HEK293T (cell line): ENCODE data around the gene CSGALNACT2.

Experiments used
- CTCF ChIA-PET: fragments of 350-600 bp; formaldehyde crosslinking; extraction: SDS; loops from one replicate; lab custom pipeline; 2021; ENCODE audit warnings: antibody characterized with exemption, inconsistent platforms; lab: Yijun Ruan, JAX
- POLR2A ChIA-PET: fragments of 350-600 bp; formaldehyde crosslinking; extraction: SDS; loops from one replicate; lab custom pipeline; 2020; ENCODE audit warnings: antibody characterized with exemption, inconsistent platforms; lab: Yijun Ruan, JAX
- DNase-seq: peaks from one replicate; pipeline ENCODE4 v3.0.0; 2012; ENCODE audit warnings: mixed read lengths; ENCODE audit errors: extremely low spot score
- ARNT ChIP-seq: fragments of 450-650 bp; IDR thresholded peaks from 2 replicates; pipeline ENCODE4 v1.6.1; 2017; ENCODE audit warnings: mild to moderate bottlenecking
- BHLHE40 ChIP-seq: fragments of 450-650 bp; IDR thresholded peaks from 2 replicates; pipeline ENCODE4 v1.6.1; 2016; ENCODE audit warnings: mild to moderate bottlenecking, moderate library complexity, borderline replicate concordance
- CTBP1 ChIP-seq: fragments of 450-650 bp; IDR thresholded peaks from 2 replicates; pipeline ENCODE4 v1.6.1; 2016; ENCODE audit warnings: borderline replicate concordance
- ELF4 ChIP-seq: fragments of 450-650 bp; IDR thresholded peaks from 2 replicates; pipeline ENCODE4 v1.6.1; 2017; ENCODE audit warnings: antibody characterized with exemption
- FOXA1 ChIP-seq: fragments of 450-650 bp; IDR thresholded peaks from 2 replicates; pipeline ENCODE4 v1.6.1; 2016; ENCODE audit warnings: mild to moderate bottlenecking
- FOXK2 ChIP-seq: fragments of 450-650 bp; IDR thresholded peaks from 2 replicates; pipeline ENCODE4 v1.6.1; 2016; ENCODE audit warnings: mild to moderate bottlenecking
- FOXM1 ChIP-seq: fragments of 450-650 bp; IDR thresholded peaks from 2 replicates; pipeline ENCODE4 v1.6.1; 2017; ENCODE audit warnings: mild to moderate bottlenecking, borderline replicate concordance
- HDGF ChIP-seq: fragments of 450-650 bp; IDR thresholded peaks from 2 replicates; pipeline ENCODE4 v1.6.1; 2017; ENCODE audit warnings: antibody characterized with exemption, borderline replicate concordance
- L3MBTL2 ChIP-seq: fragments of 450-650 bp; conservative IDR thresholded peaks from 2 replicates; pipeline ENCODE4 v1.6.1; 2016; ENCODE audit warnings: mild to moderate bottlenecking
- LEF1 ChIP-seq: fragments of 450-650 bp; IDR thresholded peaks from 2 replicates; pipeline ENCODE4 v1.6.1; 2017; ENCODE audit warnings: mild to moderate bottlenecking, borderline replicate concordance
- NFRKB ChIP-seq: fragments of 450-650 bp; IDR thresholded peaks from 2 replicates; pipeline ENCODE4 v1.6.1; 2016; ENCODE audit warnings: mild to moderate bottlenecking, moderate library complexity
- PKNOX1 ChIP-seq: fragments of 450-650 bp; IDR thresholded peaks from 2 replicates; pipeline ENCODE4 v1.6.1; 2016
- SP1 ChIP-seq: fragments of 450-650 bp; IDR thresholded peaks from 2 replicates; pipeline ENCODE4 v1.6.1; 2017
- SUZ12 ChIP-seq: fragments of 450-650 bp; IDR thresholded peaks from 2 replicates; pipeline ENCODE4 v1.6.1; 2016; ENCODE audit warnings: mild to moderate bottlenecking
- TARDBP ChIP-seq: fragments of 450-650 bp; IDR thresholded peaks from 2 replicates; pipeline ENCODE4 v1.6.1; 2016
- ZNF384 ChIP-seq: fragments of 450-650 bp; IDR thresholded peaks from 2 replicates; pipeline ENCODE4 v1.6.1; 2016

Gene CSGALNACT2

GRCh38 chr10:43127442-43127841 is 10.8 kb upstream of the CSGALNACT2 start:
- CTCF ChIA-PET = no interaction called here
- DNase-seq = no peak
- TF ChIP-seq ARNT (no peak), CTBP1 (no peak), ZNF384 (no peak), HDGF (no peak), LEF1 (no peak)
- POLR2A ChIA-PET = no interaction called here

GRCh38 chr10:43128331-43128730 is 9.9 kb upstream of the CSGALNACT2 start:
- POLR2A ChIA-PET = interaction anchor here (2.0 kb wide), 1 partner anchor 10 kb away, joined by 8 read pairs; the partner anchor contains the start of gene CSGALNACT2
- TF ChIP-seq NFRKB (no peak), FOXK2 (no peak), ZNF384 (no peak), L3MBTL2 (no peak), ELF4 (no peak), FOXA1 (no peak), BHLHE40 (no peak), CTBP1 (no peak), PKNOX1 (no peak), LEF1 (no peak), ARNT (no peak), HDGF (no peak), TARDBP (no peak), FOXM1 (no peak), SUZ12 (no peak), SP1 (no peak)
- CTCF ChIA-PET = no interaction called here
- no peak for DNase-seq

GRCh38 chr10:43128958-43129706 is 9.1 kb upstream of the CSGALNACT2 start:
- ChIA-PET CTCF (no interaction called here), POLR2A (interaction anchor here (2.0 kb wide), 1 partner anchor 9 kb away, joined by 8 read pairs; the partner anchor contains the start of gene CSGALNACT2)
- DNase-seq = no peak
- no peak for TF ChIP-seq TARDBP
- no peak for TF ChIP-seq PKNOX1
- no peak for TF ChIP-seq CTBP1
- TF ChIP-seq ZNF384 = no peak
- no peak for TF ChIP-seq L3MBTL2
- TF ChIP-seq SUZ12 = no peak
- no peak for TF ChIP-seq ELF4
- TF ChIP-seq HDGF = no peak
- no peak for TF ChIP-seq FOXA1
- no peak for TF ChIP-seq SP1
- TF ChIP-seq FOXM1 = no peak
- no peak for TF ChIP-seq BHLHE40
- TF ChIP-seq FOXK2 = no peak
- TF ChIP-seq NFRKB = no peak
- no peak for TF ChIP-seq LEF1
- no peak for TF ChIP-seq ARNT

GRCh38 chr10:43130770-43131171 is 7.5 kb upstream of the CSGALNACT2 start:
- no peak for DNase-seq
- TF ChIP-seq SP1 (no peak), ARNT (no peak), FOXM1 (no peak), L3MBTL2 (no peak), FOXK2 (no peak), SUZ12 (no peak)
- ChIA-PET POLR2A (no interaction called here), CTCF (no interaction called here)

- POLR2A ChIA-PET = no interaction called here
- TF ChIP-seq FOXM1 (no peak), SUZ12 (no peak), ZNF384 (no peak), FOXK2 (no peak), L3MBTL2 (no peak)
- CTCF ChIA-PET = no interaction called here
- no peak for DNase-seq
Observed at GRCh38 chr10:43131256-43131655, 7.0 kb upstream of the CSGALNACT2 start.

- DNase-seq = no peak
- CTCF ChIA-PET = no interaction called here
- TF ChIP-seq ZNF384 = no peak
- no peak for TF ChIP-seq CTBP1
- TF ChIP-seq SP1 = no peak
- TF ChIP-seq FOXK2 = no peak
- no peak for TF ChIP-seq TARDBP
- TF ChIP-seq FOXM1 = no peak
- TF ChIP-seq HDGF = no peak
- TF ChIP-seq FOXA1 = no peak
- no peak for TF ChIP-seq NFRKB
- POLR2A ChIA-PET = no interaction called here
Observed at GRCh38 chr10:43131906-43132305, 6.3 kb upstream of the CSGALNACT2 start.
